ENCODE measurements around the gene PRKCD.

DNA sequence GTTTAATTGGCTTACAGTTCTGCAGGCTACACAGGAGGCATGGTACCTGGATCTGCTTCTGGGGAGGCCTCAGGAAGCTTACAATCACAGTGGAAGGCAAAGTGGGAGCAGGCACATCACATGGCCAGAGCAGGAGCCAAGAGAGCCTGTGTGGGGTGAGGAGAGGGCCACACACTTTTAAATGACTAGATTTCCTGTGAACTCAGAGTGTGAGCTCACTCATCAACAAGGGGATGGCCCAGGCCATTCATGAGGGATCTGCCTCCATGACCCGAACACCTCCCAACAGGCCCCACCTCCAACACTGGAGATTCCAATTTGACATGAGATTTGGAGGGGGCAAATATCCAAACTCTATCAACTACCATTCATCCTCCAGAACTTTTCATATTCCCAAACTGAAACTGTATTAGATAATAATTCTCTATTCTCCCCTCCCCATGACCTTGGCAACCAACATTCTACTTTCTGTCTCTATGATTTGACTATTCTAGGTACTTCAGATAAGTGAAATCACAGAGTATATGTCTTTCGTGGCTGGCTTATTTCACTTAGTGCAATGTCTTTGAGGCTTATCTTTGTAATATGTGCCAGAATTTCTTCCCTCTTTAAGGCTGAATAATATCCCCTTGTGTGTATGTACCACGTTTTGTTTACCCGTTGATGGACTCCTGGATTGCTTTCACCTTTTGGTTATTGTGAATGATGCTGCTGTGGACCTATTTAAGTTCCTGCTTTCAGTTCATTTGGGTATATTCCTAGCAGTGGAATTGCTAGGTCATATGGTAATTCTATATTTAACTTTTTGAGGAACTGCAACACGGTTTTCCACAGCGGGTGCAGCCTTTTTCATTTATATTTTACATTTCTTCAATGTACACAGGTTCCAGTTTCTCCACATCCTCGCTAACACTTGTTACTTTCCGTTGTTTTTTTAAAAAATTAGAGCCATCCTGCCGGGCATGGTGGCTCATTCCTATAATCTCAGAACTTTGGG, 51.0 kb downstream of the PRKCD start:
- TF ChIP-seq, protein P1, sequence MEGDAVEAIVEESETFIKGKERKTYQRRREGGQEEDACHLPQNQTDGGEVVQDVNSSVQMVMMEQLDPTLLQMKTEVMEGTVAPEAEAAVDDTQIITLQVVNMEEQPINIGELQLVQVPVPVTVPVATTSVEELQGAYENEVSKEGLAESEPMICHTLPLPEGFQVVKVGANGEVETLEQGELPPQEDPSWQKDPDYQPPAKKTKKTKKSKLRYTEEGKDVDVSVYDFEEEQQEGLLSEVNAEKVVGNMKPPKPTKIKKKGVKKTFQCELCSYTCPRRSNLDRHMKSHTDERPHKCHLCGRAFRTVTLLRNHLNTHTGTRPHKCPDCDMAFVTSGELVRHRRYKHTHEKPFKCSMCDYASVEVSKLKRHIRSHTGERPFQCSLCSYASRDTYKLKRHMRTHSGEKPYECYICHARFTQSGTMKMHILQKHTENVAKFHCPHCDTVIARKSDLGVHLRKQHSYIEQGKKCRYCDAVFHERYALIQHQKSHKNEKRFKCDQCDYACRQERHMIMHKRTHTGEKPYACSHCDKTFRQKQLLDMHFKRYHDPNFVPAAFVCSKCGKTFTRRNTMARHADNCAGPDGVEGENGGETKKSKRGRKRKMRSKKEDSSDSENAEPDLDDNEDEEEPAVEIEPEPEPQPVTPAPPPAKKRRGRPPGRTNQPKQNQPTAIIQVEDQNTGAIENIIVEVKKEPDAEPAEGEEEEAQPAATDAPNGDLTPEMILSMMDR (IDR thresholded peaks at IDR 0.05) = no peak
- TF ChIP-seq POLR2A (IDR thresholded peaks at IDR 0.05) = no peak
